HEK293 (cell line): ENCODE measurements around the gene KIFAP3.

ENCODE experiments used
- CTCF ChIA-PET: fragments of 350-600 bp; formaldehyde crosslinking; extraction: SDS; loops from one replicate; lab custom pipeline; 2021; ENCODE audit warnings: antibody characterized with exemption; lab: Yijun Ruan, JAX
- POLR2A ChIA-PET: fragments of 300-600 bp; formaldehyde crosslinking; extraction: SDS; loops from one replicate; lab custom pipeline; 2020; ENCODE audit warnings: antibody characterized with exemption, inconsistent platforms; lab: Yijun Ruan, JAX
- H3K27ac ChIP-seq: fragments of 200-500 bp; sonication (Bioruptor generic); 2 replicates; pipeline ENCODE4 v1.5.1; 2014; ENCODE audit warnings: low read depth, low read length, control low read depth, inconsistent platforms; ENCODE audit errors: extremely low read depth
- H3K36me3 ChIP-seq, 2 experiments: fragments of 200-500 bp in 1 of 2; sonication (Bioruptor generic) in 1 of 2; 1 replicate in 1 of 2; 2 replicates in 1 of 2; pipeline ENCODE4 v1.5.1; 2014 to 2017; ENCODE audit warnings: inconsistent platforms in 2 of 2, low read length in 2 of 2; ENCODE audit not compliant: control insufficient read depth in 2 of 2, insufficient read depth in 1 of 2
- H3K4me1 ChIP-seq: fragments of 200-500 bp; sonication (Bioruptor generic); 2 replicates; pipeline ENCODE4 v1.5.1; 2014; ENCODE audit warnings: mild to moderate bottlenecking, low read length, inconsistent platforms; ENCODE audit not compliant: control insufficient read depth, insufficient read depth
- H3K4me3 ChIP-seq: 2 replicates; pipeline ENCODE4 v1.5.1; 2011; ENCODE audit warnings: low read depth, mild to moderate bottlenecking, control low read depth, low read length, moderate library complexity
- H3K9me3 ChIP-seq: fragments of 200-500 bp; sonication (Bioruptor generic); 2 replicates; pipeline ENCODE4 v1.5.1; 2014; ENCODE audit warnings: low read depth, low read length, inconsistent platforms; ENCODE audit not compliant: control insufficient read depth, insufficient read depth
- AEBP2 ChIP-seq: fragments of 450-650 bp; formaldehyde crosslinking; IDR thresholded peaks from 2 replicates; pipeline ENCODE4 v1.5.1; 2016; ENCODE audit warnings: missing biosample characterization, missing genetic modification characterization, borderline replicate concordance
- HOXD13 ChIP-seq: sonication (generic); formaldehyde crosslinking; IDR thresholded peaks from 2 replicates; pipeline ENCODE4 v1.8.0; 2022; ENCODE audit warnings: missing genetic modification reagents, borderline replicate concordance
- KLF10 ChIP-seq: fragments of 450-650 bp; IDR thresholded peaks from 2 replicates; pipeline ENCODE4 v1.5.1; 2018; ENCODE audit warnings: missing biosample characterization, mild to moderate bottlenecking, missing genetic modification characterization
- KLF16 ChIP-seq: fragments of 450-650 bp; formaldehyde crosslinking; IDR thresholded peaks from 2 replicates; pipeline ENCODE4 v1.5.1; 2017; ENCODE audit warnings: missing biosample characterization, missing genetic modification characterization
- RBAK ChIP-seq: fragments of 450-650 bp; formaldehyde crosslinking; IDR thresholded peaks from 2 replicates; pipeline ENCODE4 v1.5.1; 2016; ENCODE audit warnings: missing biosample characterization, missing genetic modification characterization
- SCRT2 ChIP-seq: fragments of 450-650 bp; formaldehyde crosslinking; IDR thresholded peaks from 2 replicates; pipeline ENCODE4 v1.5.1; 2016; ENCODE audit warnings: missing biosample characterization, missing genetic modification characterization
- ZBTB21 ChIP-seq: fragments of 450-650 bp; formaldehyde crosslinking; IDR thresholded peaks from 2 replicates; pipeline ENCODE4 v1.5.1; 2017; ENCODE audit warnings: missing biosample characterization, missing genetic modification characterization
- ZBTB44 ChIP-seq: fragments of 450-650 bp; IDR thresholded peaks from 2 replicates; pipeline ENCODE4 v1.5.1; 2018; ENCODE audit warnings: missing biosample characterization, mild to moderate bottlenecking, missing genetic modification characterization
- ZBTB48 ChIP-seq: fragments of 450-650 bp; formaldehyde crosslinking; IDR thresholded peaks from 2 replicates; pipeline ENCODE4 v1.5.1; 2016; ENCODE audit warnings: missing biosample characterization, missing genetic modification characterization
- ZNF10 ChIP-seq: fragments of 450-650 bp; formaldehyde crosslinking; IDR thresholded peaks from 2 replicates; pipeline ENCODE4 v1.5.1; 2017; ENCODE audit warnings: missing biosample characterization, missing genetic modification characterization
- ZNF112 ChIP-seq: fragments of 450-650 bp; formaldehyde crosslinking; IDR thresholded peaks from 2 replicates; pipeline ENCODE4 v1.5.0; 2017; ENCODE audit warnings: missing biosample characterization, missing genetic modification characterization
- ZNF138 ChIP-seq: fragments of 450-650 bp; formaldehyde crosslinking; IDR thresholded peaks from 2 replicates; pipeline ENCODE4 v1.5.1; 2016; ENCODE audit warnings: missing biosample characterization, missing genetic modification characterization, borderline replicate concordance
- ZNF19 ChIP-seq: fragments of 450-650 bp; formaldehyde crosslinking; IDR thresholded peaks from 2 replicates; pipeline ENCODE4; 2016; ENCODE audit warnings: missing biosample characterization, missing genetic modification characterization, low read depth
- ZNF223 ChIP-seq: fragments of 450-650 bp; formaldehyde crosslinking; IDR thresholded peaks from 2 replicates; pipeline ENCODE4 v1.5.1; 2016; ENCODE audit warnings: missing biosample characterization, missing genetic modification characterization
- ZNF23 ChIP-seq: fragments of 450-650 bp; formaldehyde crosslinking; IDR thresholded peaks from 2 replicates; pipeline ENCODE4 v1.5.1; 2016; ENCODE audit warnings: missing biosample characterization, missing genetic modification characterization, borderline replicate concordance
- ZNF292 ChIP-seq: fragments of 450-650 bp; formaldehyde crosslinking; IDR thresholded peaks from 2 replicates; pipeline ENCODE4 v1.5.1; 2016; ENCODE audit warnings: low read depth, missing biosample characterization, missing genetic modification characterization, borderline replicate concordance
- ZNF341 ChIP-seq: fragments of 450-650 bp; formaldehyde crosslinking; IDR thresholded peaks from 2 replicates; pipeline ENCODE4; 2016; ENCODE audit warnings: low read depth, missing biosample characterization, missing genetic modification characterization
- ZNF350 ChIP-seq: fragments of 450-650 bp; formaldehyde crosslinking; IDR thresholded peaks from 2 replicates; pipeline ENCODE4 v1.5.0; 2017; ENCODE audit warnings: missing biosample characterization, mild to moderate bottlenecking, missing genetic modification characterization
- ZNF37A ChIP-seq: fragments of 450-650 bp; IDR thresholded peaks from 2 replicates; pipeline ENCODE4 v1.5.1; 2018; ENCODE audit warnings: missing biosample characterization, missing genetic modification characterization
- ZNF391 ChIP-seq: fragments of 450-650 bp; formaldehyde crosslinking; IDR thresholded peaks from 2 replicates; pipeline ENCODE4 v1.5.1; 2016; ENCODE audit warnings: low read depth, missing biosample characterization, missing genetic modification characterization, borderline replicate concordance
- ZNF404 ChIP-seq: fragments of 450-650 bp; formaldehyde crosslinking; IDR thresholded peaks from 2 replicates; pipeline ENCODE4 v1.5.1; 2017; ENCODE audit warnings: missing biosample characterization, missing genetic modification characterization
- ZNF549 ChIP-seq: fragments of 450-650 bp; IDR thresholded peaks from 2 replicates; pipeline ENCODE4 v1.5.1; 2018; ENCODE audit warnings: missing biosample characterization, missing genetic modification characterization, mild to moderate bottlenecking, inconsistent platforms, moderate library complexity
- ZNF558 ChIP-seq: fragments of 450-650 bp; formaldehyde crosslinking; IDR thresholded peaks from 2 replicates; pipeline ENCODE4 v1.5.1; 2016; ENCODE audit warnings: missing biosample characterization, missing genetic modification characterization
- ZNF571 ChIP-seq: fragments of 450-650 bp; formaldehyde crosslinking; IDR thresholded peaks from 2 replicates; pipeline ENCODE4 v1.5.0; 2017; ENCODE audit warnings: missing biosample characterization, missing genetic modification characterization
- ZNF580 ChIP-seq: fragments of 450-650 bp; formaldehyde crosslinking; IDR thresholded peaks from 2 replicates; pipeline ENCODE4 v1.5.1; 2016; ENCODE audit warnings: missing biosample characterization, missing genetic modification characterization
- ZNF585B ChIP-seq: fragments of 450-650 bp; formaldehyde crosslinking; IDR thresholded peaks from 2 replicates; pipeline ENCODE4 v1.5.1; 2016; ENCODE audit warnings: missing biosample characterization, missing genetic modification characterization
- ZNF610 ChIP-seq: fragments of 450-650 bp; formaldehyde crosslinking; IDR thresholded peaks from 2 replicates; pipeline ENCODE4 v1.5.1; 2016; ENCODE audit warnings: missing biosample characterization, missing genetic modification characterization, borderline replicate concordance
- ZNF639 ChIP-seq: fragments of 450-650 bp; formaldehyde crosslinking; IDR thresholded peaks from 2 replicates; pipeline ENCODE4 v1.5.1; 2016; ENCODE audit warnings: missing biosample characterization, missing genetic modification characterization
- ZNF654 ChIP-seq: fragments of 450-650 bp; formaldehyde crosslinking; IDR thresholded peaks from 2 replicates; pipeline ENCODE4 v1.5.1; 2016; ENCODE audit warnings: low read depth, missing biosample characterization, missing genetic modification characterization
- ZNF792 ChIP-seq: fragments of 450-650 bp; formaldehyde crosslinking; IDR thresholded peaks from 2 replicates; pipeline ENCODE4 v1.5.1; 2016; ENCODE audit warnings: missing biosample characterization, missing genetic modification characterization
- ZNF830 ChIP-seq: fragments of 450-650 bp; IDR thresholded peaks from 2 replicates; pipeline ENCODE4 v1.5.0; 2018; ENCODE audit warnings: missing biosample characterization, missing genetic modification characterization, low read depth, mild to moderate bottlenecking, moderate library complexity
- ZSCAN30 ChIP-seq: fragments of 450-650 bp; IDR thresholded peaks from 2 replicates; pipeline ENCODE4 v1.5.1; 2018; ENCODE audit warnings: missing biosample characterization, mild to moderate bottlenecking, missing genetic modification characterization, moderate library complexity
- TF ChIP-seq, protein P1 (sequence below): fragments of 450-650 bp; formaldehyde crosslinking; IDR thresholded peaks from 2 replicates; pipeline ENCODE4 v1.5.1; 2016; ENCODE audit warnings: missing biosample characterization, missing genetic modification characterization

The KIFAP3 gene

GRCh38 chr1:169941982-169942830, 132.3 kb downstream of the KIFAP3 start:
- Histone ChIP-seq H3K27ac (no peak overlapping the region), H3K36me3 (no peaks in the 10 kb centered on the region), H3K9me3 (no peaks in the 10 kb centered on the region), H3K4me3 (no peak overlapping the region), H3K4me1 (peaks cover 9% of the 10 kb centered on the region)
- POLR2A ChIA-PET, result no interaction called here
- CTCF ChIA-PET, result interaction anchor here (1.1 kb wide), 1 partner anchor 128 kb away, joined by 4 read pairs; no protein-coding TSS in a partner anchor
- TF ChIP-seq ZNF585B (tag by site-specific recombination) (no peak), ZNF341 (tag by site-specific recombination) (0 out of 2 replicates have a peak, but pooled peaks have one; percentile 22), ZBTB48 (tag by site-specific recombination) (no peak), ZNF580 (tag by site-specific recombination) (peak; percentile 95), ZNF138 (no peak), ZNF10 (peak; percentile 62; the same call in 1 of the 2 replicates), ZNF558 (tag by site-specific recombination) (no peak), KLF10 (tag by site-specific recombination) (peak; percentile 90), ZNF391 (peak; percentile 58; the same call in 1 of the 2 replicates), ZNF610 (tag by site-specific recombination) (peak; percentile 89), KLF16 (tag by site-specific recombination) (peak; percentile 60; the same call in 1 of the 2 replicates), ZNF112 (tag by site-specific recombination) (no peak), ZNF223 (tag by site-specific recombination) (no peak), ZNF350 (tag by site-specific recombination) (no peak), ZNF292 (tag by site-specific recombination) (no peak), ZNF571 (tag by site-specific recombination) (no peak), ZNF830 (tag by site-specific recombination) (no peak), ZBTB21 (tag by site-specific recombination) (0 out of 2 replicates have a peak, but pooled peaks have one; percentile 20), ZNF792 (tag by site-specific recombination) (0 out of 2 replicates have a peak, but pooled peaks have one; percentile 30), HOXD13 (CRISPR knock-in tag) (peak; percentile 76; the same call in 1 of the 2 replicates), ZNF37A (no peak), AEBP2 (tag by site-specific recombination) (no peak), ZBTB44 (tag by site-specific recombination) (peak; percentile 100), ZNF639 (tag by site-specific recombination) (no peak; the same call in 1 of the 2 replicates), ZSCAN30 (tag by site-specific recombination) (no peak; the same call in 1 of the 2 replicates), RBAK (tag by site-specific recombination) (no peak), ZNF23 (tag by site-specific recombination) (no peak), ZNF404 (tag by site-specific recombination) (no peak), ZNF549 (peak; percentile 55; the same call in 1 of the 2 replicates), ZNF654 (no peak), ZNF19 (tag by site-specific recombination) (peak; percentile 76; the same call in 1 of the 2 replicates), SCRT2 (tag by site-specific recombination) (peak; percentile 88)
- TF ChIP-seq, protein P1, sequence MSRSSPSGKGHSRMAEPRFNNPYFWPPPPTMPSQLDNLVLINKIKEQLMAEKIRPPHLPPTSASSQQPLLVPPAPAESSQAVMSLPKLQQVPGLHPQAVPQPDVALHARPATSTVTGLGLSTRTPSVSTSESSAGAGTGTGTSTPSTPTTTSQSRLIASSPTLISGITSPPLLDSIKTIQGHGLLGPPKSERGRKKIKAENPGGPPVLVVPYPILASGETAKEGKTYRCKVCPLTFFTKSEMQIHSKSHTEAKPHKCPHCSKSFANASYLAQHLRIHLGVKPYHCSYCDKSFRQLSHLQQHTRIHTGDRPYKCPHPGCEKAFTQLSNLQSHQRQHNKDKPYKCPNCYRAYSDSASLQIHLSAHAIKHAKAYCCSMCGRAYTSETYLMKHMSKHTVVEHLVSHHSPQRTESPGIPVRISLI (tag by site-specific recombination), result no peak
